GM13976 (cell line): ENCODE results near the gene PSMA2.

ENCODE experiments used
- DNase-seq: peaks from one replicate; pipeline ENCODE4 v3.0.0; 2012; ENCODE audit warnings: low spot score
- CTCF ChIP-seq: IDR thresholded peaks from 2 replicates; pipeline ENCODE4 v1.5.1; 2012; ENCODE audit warnings: borderline replicate concordance, mild to moderate bottlenecking; ENCODE audit not compliant: insufficient read depth; ENCODE audit errors: extremely low read depth, missing control alignments, control extremely low read depth
- in situ Hi-C: fragments of 300-500 bp; cut with MboI; formaldehyde crosslinking; loops from one replicate; pipeline ENCODE4 v1.12.0; 2022; ENCODE audit warnings: low sequenced_read_pairs, mixed read lengths, inconsistent platforms; ENCODE audit not compliant: unreplicated experiment

The PSMA2 gene

GRCh38 chr7:42931834-42932651, at the start of gene PSMA2, which contains the start of gene MRPL32:
PSMA2 (minus strand) TSS chr7:42932174; CDS start chr7:42932158, 16 bp downstream.
MRPL32 (plus strand) TSS chr7:42932376; CDS start chr7:42932387, 11 bp downstream.
- no peak for TF ChIP-seq CTCF
- in situ Hi-C loops, result loop anchor here (25.0 kb wide), 2 partner anchors 505 to 905 kb away; no protein-coding TSS in a partner anchor
- peak; percentile 93 for DNase-seq

GRCh38 chr7:42981601-42982000, 49.6 kb upstream of the PSMA2 start:
- DNase-seq, result no peak
- TF ChIP-seq CTCF, result no peak
- in situ Hi-C loops, result no loop called here

- DNase-seq, result no peak
- in situ Hi-C loops, result no loop called here
- TF ChIP-seq CTCF, result no peak
These were observed 48.5 kb upstream of the PSMA2 start for GRCh38 chr7:42980514-42980913.

- no peak for TF ChIP-seq CTCF
- in situ Hi-C loops, result no loop called here
- no peak for DNase-seq
These were observed 48.1 kb upstream of the PSMA2 start for GRCh38 chr7:42980084-42980483.

GRCh38 chr7:42978496-42978895, 46.5 kb upstream of the PSMA2 start:
- DNase-seq, result no peak
- in situ Hi-C loops, result no loop called here
- TF ChIP-seq CTCF, result no peak

GRCh38 chr7:42976371-42976770, 44.4 kb upstream of the PSMA2 start:
- no peak for DNase-seq
- in situ Hi-C loops, result no loop called here
- TF ChIP-seq CTCF, result no peak
